Measurements from ENCODE around the gene ACTR3C.

ACTR3C gene

GRCh38 chr7:150337659-150338081, 14.3 kb upstream of the ACTR3C start:
- intact Hi-C loops (cut with DNase I; ENCODE audit: low total_unique reads) = loop anchor here (5.0 kb wide), 1 partner anchor 45 kb away; no protein-coding TSS in a partner anchor
- Histone ChIP-seq H3K27ac (no peak overlapping the region), H3K27me3 (no peaks in the 10 kb centered on the region), H3K9me3 (no peaks in the 10 kb centered on the region), H3K4me3 (no peak overlapping the region), H3K4me1 (peaks cover 0 to 52% (median 32%) of the 10 kb centered on the region in 4 donors), H3K36me3 (peaks cover 0 to 15% (median 0%) of the 10 kb centered on the region in 3 donors)
- no peak for DNase-seq
- TF ChIP-seq, protein P1, sequence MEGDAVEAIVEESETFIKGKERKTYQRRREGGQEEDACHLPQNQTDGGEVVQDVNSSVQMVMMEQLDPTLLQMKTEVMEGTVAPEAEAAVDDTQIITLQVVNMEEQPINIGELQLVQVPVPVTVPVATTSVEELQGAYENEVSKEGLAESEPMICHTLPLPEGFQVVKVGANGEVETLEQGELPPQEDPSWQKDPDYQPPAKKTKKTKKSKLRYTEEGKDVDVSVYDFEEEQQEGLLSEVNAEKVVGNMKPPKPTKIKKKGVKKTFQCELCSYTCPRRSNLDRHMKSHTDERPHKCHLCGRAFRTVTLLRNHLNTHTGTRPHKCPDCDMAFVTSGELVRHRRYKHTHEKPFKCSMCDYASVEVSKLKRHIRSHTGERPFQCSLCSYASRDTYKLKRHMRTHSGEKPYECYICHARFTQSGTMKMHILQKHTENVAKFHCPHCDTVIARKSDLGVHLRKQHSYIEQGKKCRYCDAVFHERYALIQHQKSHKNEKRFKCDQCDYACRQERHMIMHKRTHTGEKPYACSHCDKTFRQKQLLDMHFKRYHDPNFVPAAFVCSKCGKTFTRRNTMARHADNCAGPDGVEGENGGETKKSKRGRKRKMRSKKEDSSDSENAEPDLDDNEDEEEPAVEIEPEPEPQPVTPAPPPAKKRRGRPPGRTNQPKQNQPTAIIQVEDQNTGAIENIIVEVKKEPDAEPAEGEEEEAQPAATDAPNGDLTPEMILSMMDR (IDR thresholded peaks at IDR 0.05) = no peak

DNA sequence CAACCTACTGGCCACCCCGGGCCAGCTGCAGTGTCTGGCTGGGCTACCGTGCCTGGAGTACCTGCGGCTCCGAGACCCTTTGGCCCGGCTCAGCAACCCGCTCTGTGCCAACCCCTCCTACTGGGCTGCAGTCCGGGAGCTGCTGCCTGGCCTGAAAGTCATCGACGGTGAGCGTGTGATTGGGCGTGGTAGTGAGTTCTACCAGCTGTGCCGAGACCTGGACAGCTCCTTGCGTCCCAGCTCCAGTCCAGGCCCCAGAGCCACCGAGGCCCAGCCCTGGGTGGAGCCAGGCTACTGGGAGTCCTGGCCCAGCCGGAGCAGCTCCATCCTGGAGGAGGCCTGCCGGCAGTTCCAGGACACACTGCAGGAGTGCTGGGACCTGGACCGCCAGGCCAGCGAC, 13.8 kb upstream of the ACTR3C start:
- Histone ChIP-seq H3K4me3 (no peak overlapping the region), H3K27me3 (no peaks in the 10 kb centered on the region), H3K27ac (no peak overlapping the region), H3K4me1 (peaks cover 0 to 52% (median 32%) of the 10 kb centered on the region in 4 donors), H3K36me3 (peaks cover 0 to 15% (median 0%) of the 10 kb centered on the region in 3 donors), H3K9me3 (no peaks in the 10 kb centered on the region)
- intact Hi-C loops (cut with DNase I; ENCODE audit: low total_unique reads) = loop anchor here (5.0 kb wide), 1 partner anchor 45 kb away; no protein-coding TSS in a partner anchor
- no peak for DNase-seq
- TF ChIP-seq, protein P1 (IDR thresholded peaks at IDR 0.05) = no peak

DNA sequence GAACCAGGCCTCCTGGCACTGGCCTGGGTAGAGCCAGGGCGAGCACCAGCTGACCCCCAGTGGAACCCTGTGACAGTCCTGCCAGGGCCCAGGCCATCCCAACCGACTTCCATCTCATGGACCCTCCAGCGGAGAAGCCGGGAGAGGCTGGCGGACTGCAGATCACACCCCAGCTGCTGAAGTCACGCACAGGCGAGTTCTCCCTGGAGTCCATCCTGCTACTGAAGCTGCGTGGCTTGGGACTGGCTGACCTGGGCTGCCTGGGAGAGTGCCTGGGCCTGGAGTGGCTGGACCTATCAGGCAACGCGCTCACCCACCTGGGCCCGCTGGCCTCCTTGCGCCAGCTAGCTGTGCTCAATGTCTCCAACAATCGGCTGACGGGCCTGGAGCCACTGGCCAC, 13.4 kb upstream of the ACTR3C start:
- Histone ChIP-seq H3K36me3 (peaks cover 0 to 15% (median 0%) of the 10 kb centered on the region in 3 donors), H3K27ac (peak overlapping the region in 1 of 2 donors; percentile 50), H3K9me3 (no peaks in the 10 kb centered on the region), H3K27me3 (no peaks in the 10 kb centered on the region), H3K4me1 (peaks cover 0 to 47% (median 30%) of the 10 kb centered on the region in 4 donors), H3K4me3 (no peak overlapping the region)
- TF ChIP-seq, protein P1 (IDR thresholded peaks at IDR 0.05) = no peak
- intact Hi-C loops (cut with DNase I; ENCODE audit: low total_unique reads) = loop anchor here (5.0 kb wide), 1 partner anchor 46 kb away; no protein-coding TSS in a partner anchor
- no peak for DNase-seq

- intact Hi-C loops (cut with DNase I; ENCODE audit: low total_unique reads) = loop anchor here (5.0 kb wide), 1 partner anchor 47 kb away; no protein-coding TSS in a partner anchor
- TF ChIP-seq, protein P1 (IDR thresholded peaks at IDR 0.05) = no peak
- Histone ChIP-seq H3K27ac (peak overlapping the region; percentile 30 to 50), H3K4me3 (no peak overlapping the region), H3K27me3 (no peaks in the 10 kb centered on the region), H3K9me3 (no peaks in the 10 kb centered on the region), H3K4me1 (peaks cover 0 to 37% (median 25%) of the 10 kb centered on the region in 4 donors), H3K36me3 (peaks cover 0 to 20% (median 0%) of the 10 kb centered on the region in 3 donors)
- DNase-seq = peak in 1 of 2 donors; percentile 61
Observed at GRCh38 chr7:150335774-150336112, 12.4 kb upstream of the ACTR3C start.

GRCh38 chr7:150335108-150335773, 11.9 kb upstream of the ACTR3C start:
- H3K27ac ChIP-seq = peak overlapping the region; percentile 30 to 50
- peaks cover 0 to 32% (median 22%) of the 10 kb centered on the region in 4 donors for H3K4me1 ChIP-seq
- no peak for DNase-seq
- no peaks in the 10 kb centered on the region for H3K27me3 ChIP-seq
- H3K9me3 ChIP-seq = no peaks in the 10 kb centered on the region
- peaks cover 0 to 25% (median 0%) of the 10 kb centered on the region in 3 donors for H3K36me3 ChIP-seq
- intact Hi-C loops (cut with DNase I; ENCODE audit: low total_unique reads) = loop anchor here (5.0 kb wide), 1 partner anchor 47 kb away; no protein-coding TSS in a partner anchor
- H3K4me3 ChIP-seq = no peak overlapping the region
- TF ChIP-seq, protein P1 (IDR thresholded peaks at IDR 0.05) = no peak

All from tibial artery (tissue), 4 donors.